ENCODE data around the gene PCNX2.
"Not testable (repeated sequence)": the region's sequence is repeated elsewhere in the genome, so short reads cannot be mapped to it uniquely, and the experiment has no call there.

Gene PCNX2

GRCh38 chr1:233215135-233215760, 80.3 kb downstream of the PCNX2 start:
- no peak for DNase-seq

GRCh38 chr1:233211595-233211994, 83.9 kb downstream of the PCNX2 start:
- no peak for DNase-seq

- DNase-seq, result no peak
Measured at GRCh38 chr1:233211106-233211505, 84.4 kb downstream of the PCNX2 start.

- no peak for DNase-seq
Measured at GRCh38 chr1:233209481-233209880, 86.0 kb downstream of the PCNX2 start.

GRCh38 chr1:233208687-233209086, 86.8 kb downstream of the PCNX2 start:
- DNase-seq, result no peak

GRCh38 chr1:233197940-233198339, 97.6 kb downstream of the PCNX2 start:
- no peak for DNase-seq

- DNase-seq, result no peak
Measured at GRCh38 chr1:233193741-233194140, 101.8 kb downstream of the PCNX2 start.

GRCh38 chr1:233190987-233191386, 104.5 kb downstream of the PCNX2 start:
- DNase-seq, result no peak

- DNase-seq, result no peak
Measured at GRCh38 chr1:233189526-233189925, 106.0 kb downstream of the PCNX2 start.

GRCh38 chr1:233188061-233188460, 107.5 kb downstream of the PCNX2 start:
- no peak for DNase-seq

- no peak for DNase-seq
Measured at GRCh38 chr1:233183226-233184020, 112.1 kb downstream of the PCNX2 start.

GRCh38 chr1:233182587-233182986, 112.9 kb downstream of the PCNX2 start:
- no peak for DNase-seq

GRCh38 chr1:233180641-233181364, 114.7 kb downstream of the PCNX2 start:
- no peak for DNase-seq

- DNase-seq, result not testable (repeated sequence)
Measured at GRCh38 chr1:233179638-233180037, 115.9 kb downstream of the PCNX2 start.

GRCh38 chr1:233172201-233172600, 123.3 kb downstream of the PCNX2 start:
- DNase-seq, result peak in 1 of 2 donors; percentile 2

GRCh38 chr1:233170741-233171140, 124.8 kb downstream of the PCNX2 start:
- no peak for DNase-seq

- DNase-seq, result no peak
Measured at GRCh38 chr1:233168384-233168783, 127.1 kb downstream of the PCNX2 start.

GRCh38 chr1:233166896-233167295, 128.6 kb downstream of the PCNX2 start:
- DNase-seq, result no peak

- no peak for DNase-seq
Measured at GRCh38 chr1:233163696-233164095, 131.8 kb downstream of the PCNX2 start.

- DNase-seq, result no peak
Measured at GRCh38 chr1:233158322-233158721, 137.2 kb downstream of the PCNX2 start.

- no peak for DNase-seq
Measured at GRCh38 chr1:233157245-233157644, 138.3 kb downstream of the PCNX2 start.

- DNase-seq, result no peak
Measured at GRCh38 chr1:233151861-233152260, 143.7 kb downstream of the PCNX2 start.

- no peak for DNase-seq
Measured at GRCh38 chr1:233144434-233144833, 151.1 kb downstream of the PCNX2 start.

GRCh38 chr1:233143241-233143640, 152.3 kb downstream of the PCNX2 start:
- no peak for DNase-seq

Measured in bone marrow (tissue), 2 donors.